Motor neuron (in vitro differentiated cells): ENCODE results near the gene C1orf74. TPM values are rescaled to one million over a fixed set of nuclear protein-coding genes. Genes with fewer than 3 reads are reported as not detected.

Experiments used
- ATAC-seq, 8 experiments: fragments of 200-7000 bp; cut with Tn5 transposase; replicated peaks in 6 of 8; 2 replicates each; pipeline ENCODE4 v1.8.0; 2021; ENCODE audit warnings: mild to moderate bottlenecking in 8 of 8, moderate library complexity in 8 of 8
- H3K27ac ChIP-seq, 2 donors: fragments of 250-450 bp; sonication (Bioruptor Pico); 2 replicates each; pipeline ENCODE4 v1.9.0; 2021; ENCODE audit warnings: antibody characterized with exemption in 2 of 2, mild to moderate bottlenecking in 2 of 2, moderate library complexity in 1 of 2
- H3K4me1 ChIP-seq, 2 donors: fragments of 250-450 bp; sonication (Bioruptor Pico); replicated peaks in 1 of 2; 2 replicates each; pipeline ENCODE4 v1.6.1; 2021; ENCODE audit warnings: antibody characterized with exemption in 2 of 2, mild to moderate bottlenecking in 2 of 2, moderate library complexity in 1 of 2
- H3K4me3 ChIP-seq, 5 donors: fragments of 250-450 bp; sonication (Bioruptor Pico); 2 replicates each; pipeline ENCODE4 v1.9.0; 2021; ENCODE audit warnings: antibody characterized with exemption in 5 of 5, mild to moderate bottlenecking in 5 of 5, moderate library complexity in 4 of 5
- WGBS, 10 experiments: fragments of 450-650 bp; shearing (Covaris generic); methylation state at CpG; one replicate each; pipeline ENCODE4 v1.0.0; 2022; 5-methylcytosine and 5-hydroxymethylcytosine counted together
- in situ Hi-C, 9 experiments: fragments of 400-800 bp; cut with MboI; loops; one replicate each; pipeline ENCODE4 v1.15.0; 2021; ENCODE audit warnings: low sequenced_read_pairs in 9 of 9, low pct_unique_long_range_greater_than_20kb in 2 of 9; ENCODE audit not compliant: unreplicated experiment in 9 of 9
- total RNA-seq, 8 experiments: library from RNA; unstranded; fragments of 300-600 nt; gene quantifications; 2 replicates each; pipeline versions ENCODE4 v1.2.3 to v1.2.4, GENCODE V29; 2022

The C1orf74 gene
- total RNA-seq, 8 experiments from 2014 or later: 2.2 to 6.3 (median 3.4) TPM

- in situ Hi-C loops: no loop called here
- 0 to 47% (median 29%) methylated on average over 1 to 3 of the region's 3 CpGs; no CpG with 5 or more reads in 5 of the 10 experiments for WGBS, 10 experiments
- Histone ChIP-seq H3K4me1 (no peaks in the 10 kb centered on the region), H3K27ac (no peak overlapping the region), H3K4me3 (no peak overlapping the region)
- ATAC-seq: no peak
Observed at GRCh38 chr1:209758400-209758799, 26.0 kb downstream of the C1orf74 start.

GRCh38 chr1:209756615-209757445, 27.5 kb downstream of the C1orf74 start:
- no peak for ATAC-seq
- 0 to 100% (median 80%) methylated on average over 1 to 5 of the region's 5 CpGs; no CpG with 5 or more reads in 1 of the 10 experiments for WGBS, 10 experiments
- H3K4me3 ChIP-seq: no peak overlapping the region
- no peak overlapping the region for H3K27ac ChIP-seq
- in situ Hi-C loops: no loop called here
- no peaks in the 10 kb centered on the region for H3K4me1 ChIP-seq

GRCh38 chr1:209755926-209756614, 28.3 kb downstream of the C1orf74 start, which contains the start of gene TRAF3IP3:
Gene TRAF3IP3, plus strand, starts transcription at chr1:209756053. Its CDS starts 3,987 bp downstream, at chr1:209760040.
- no peak for ATAC-seq

GRCh38 chr1:209755256-209755655, 29.1 kb downstream of the C1orf74 start:
- no peak for ATAC-seq
- H3K27ac ChIP-seq: no peak overlapping the region
- no peaks in the 10 kb centered on the region for H3K4me1 ChIP-seq
- in situ Hi-C loops: no loop called here
- no peak overlapping the region for H3K4me3 ChIP-seq
- 29 to 90% (median 75%) methylated on average over 1 of the region's 1 CpG; no CpG with 5 or more reads in 1 of the 10 experiments for WGBS, 10 experiments

More at GRCh38 chr1:209755926-209756614, 28.3 kb downstream of the C1orf74 start, which contains the start of gene TRAF3IP3:
- Histone ChIP-seq H3K27ac (no peak within 1 kb of the TSS), H3K4me1 (no peaks in the 10 kb centered on the region), H3K4me3 (no peak within 1 kb of the TSS)
- in situ Hi-C loops: no loop called here
- WGBS, 10 experiments: 60 to 100% (median 70%) methylated on average over 1 to 9 of the region's 10 CpGs; no CpG with 5 or more reads in 2 of the 10 experiments

GRCh38 chr1:209752890-209753289, 31.5 kb downstream of the C1orf74 start:
- no peak overlapping the region for H3K4me3 ChIP-seq
- WGBS, 10 experiments: 50 to 100% (median 80%) methylated on average over 1 to 3 of the region's 3 CpGs; no CpG with 5 or more reads in 2 of the 10 experiments
- ATAC-seq: no peak
- in situ Hi-C loops: no loop called here
- H3K4me1 ChIP-seq: no peaks in the 10 kb centered on the region
- H3K27ac ChIP-seq: no peak overlapping the region

GRCh38 chr1:209751627-209752231, 32.6 kb downstream of the C1orf74 start:
- no peak overlapping the region for H3K4me3 ChIP-seq
- 17 to 100% (median 57%) methylated on average over 1 to 5 of the region's 5 CpGs for WGBS, 10 experiments
- in situ Hi-C loops: no loop called here
- H3K27ac ChIP-seq: no peak overlapping the region
- no peak for ATAC-seq
- H3K4me1 ChIP-seq: peaks cover 0 to 4% of the 10 kb centered on the region in 2 donors

- H3K27ac ChIP-seq: no peak overlapping the region
- no peak for ATAC-seq
- 31 to 87% (median 73%) methylated on average over 1 to 6 of the region's 6 CpGs for WGBS, 10 experiments
- H3K4me1 ChIP-seq: peaks cover 0 to 6% of the 10 kb centered on the region in 2 donors
- in situ Hi-C loops: loop anchor here in 1 of 9 experiments (5.0 kb wide), 1 partner anchor 172 kb away; no protein-coding TSS in a partner anchor
- no peak overlapping the region for H3K4me3 ChIP-seq
Observed at GRCh38 chr1:209749670-209750323, 34.6 kb downstream of the C1orf74 start.

GRCh38 chr1:209749205-209749604, 35.2 kb downstream of the C1orf74 start:
- in situ Hi-C loops: loop anchor here in 1 of 9 experiments (5.0 kb wide), 1 partner anchor 172 kb away; no protein-coding TSS in a partner anchor
- ATAC-seq: no peak
- Histone ChIP-seq H3K27ac (no peak overlapping the region), H3K4me1 (peaks cover 0 to 6% of the 10 kb centered on the region in 2 donors), H3K4me3 (no peak overlapping the region)
- WGBS, 10 experiments: 0 to 71% (median 25%) methylated on average over 1 to 2 of the region's 2 CpGs

GRCh38 chr1:209748620-209749019, 35.7 kb downstream of the C1orf74 start:
- in situ Hi-C loops: loop anchor here in 1 of 9 experiments (5.0 kb wide), 1 partner anchor 171 kb away; no protein-coding TSS in a partner anchor
- Histone ChIP-seq H3K27ac (no peak overlapping the region), H3K4me1 (peaks cover 0 to 6% of the 10 kb centered on the region in 2 donors), H3K4me3 (no peak overlapping the region)
- WGBS, 10 experiments: 20 to 100% (median 60%) methylated on average over 1 to 4 of the region's 4 CpGs; no CpG with 5 or more reads in 1 of the 10 experiments
- no peak for ATAC-seq

- H3K4me1 ChIP-seq: peaks cover 0 to 6% of the 10 kb centered on the region in 2 donors
- ATAC-seq: peak; percentile 68 to 100 (median 97)
- peak overlapping the region in 1 of 5 donors; percentile 10 for H3K4me3 ChIP-seq
- H3K27ac ChIP-seq: no peak overlapping the region
- in situ Hi-C loops: loop anchor here in 1 of 9 experiments (5.0 kb wide), 1 partner anchor 170 kb away; no protein-coding TSS in a partner anchor
- WGBS, 10 experiments: 9 to 68% (median 50%) methylated on average over 2 to 26 of the region's 37 CpGs; no CpG with 5 or more reads in 1 of the 10 experiments
Observed at GRCh38 chr1:209747580-209748262, 36.6 kb downstream of the C1orf74 start.

GRCh38 chr1:209746451-209747165, 37.8 kb downstream of the C1orf74 start:
- peak in 5 of 8 experiments; percentile 4 to 75 (median 22) for ATAC-seq
- 14 to 93% (median 76%) methylated on average over 2 to 4 of the region's 4 CpGs; no CpG with 5 or more reads in 1 of the 10 experiments for WGBS, 10 experiments
- in situ Hi-C loops: loop anchor here in 1 of 9 experiments (5.0 kb wide), 1 partner anchor 169 kb away; no protein-coding TSS in a partner anchor
- Histone ChIP-seq H3K27ac (no peak overlapping the region), H3K4me1 (peaks cover 0 to 6% of the 10 kb centered on the region in 2 donors), H3K4me3 (no peak overlapping the region)
